GM21447 (cell line): ENCODE measurements around the gene FLRT1.

Experiments used
- ATAC-seq: cut with Tn5 transposase; IDR thresholded peaks from one replicate; pipeline ENCODE4 v1.9.1; 2021; ENCODE audit not compliant: unreplicated experiment

The FLRT1 gene

DNA sequence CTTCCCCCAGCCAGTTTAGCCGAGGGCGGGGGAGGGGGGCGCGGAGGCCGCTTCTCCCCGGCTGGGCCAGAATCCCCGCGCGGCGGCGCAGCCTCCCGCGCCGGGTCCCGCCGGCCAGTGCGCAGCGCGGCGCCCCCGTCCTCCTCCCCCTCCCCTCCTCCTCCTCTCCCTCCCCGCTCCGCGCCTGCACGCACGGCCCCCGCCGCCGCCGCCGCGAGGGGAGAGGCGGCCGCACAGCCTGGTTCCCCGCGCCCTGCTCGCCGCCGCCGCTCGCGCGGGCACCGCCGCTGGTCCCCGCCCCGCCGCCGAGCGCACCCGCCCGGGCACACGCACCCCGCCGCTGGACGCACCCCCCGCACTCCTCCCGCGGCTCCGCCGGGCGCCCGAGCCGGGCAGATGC, at the start of gene FLRT1:
TSS of gene FLRT1 (plus strand) at position 356 of the 400 bp plus-strand sequence. CDS start 80,337 bp downstream, outside the sequence.
- ATAC-seq = no peak

- ATAC-seq = peak; percentile 88
These were observed 49.4 kb upstream of the FLRT1 start, which contains the start of gene OTUB1 for GRCh38 chr11:63986156-63986931. OTUB1 (plus strand) TSS chr11:63986438; CDS start chr11:63986457, 19 bp downstream.

- no peak for ATAC-seq
These were observed 48.7 kb upstream of the FLRT1 start for GRCh38 chr11:63986932-63987513.

- no peak for ATAC-seq
These were observed 44.2 kb upstream of the FLRT1 start for GRCh38 chr11:63991558-63991957.

GRCh38 chr11:63993100-63993499, 42.6 kb upstream of the FLRT1 start:
- ATAC-seq = no peak

GRCh38 chr11:63993993-63994392, 41.7 kb upstream of the FLRT1 start:
- ATAC-seq = no peak

GRCh38 chr11:63996512-63996911, 39.2 kb upstream of the FLRT1 start:
- ATAC-seq = no peak

DNA sequence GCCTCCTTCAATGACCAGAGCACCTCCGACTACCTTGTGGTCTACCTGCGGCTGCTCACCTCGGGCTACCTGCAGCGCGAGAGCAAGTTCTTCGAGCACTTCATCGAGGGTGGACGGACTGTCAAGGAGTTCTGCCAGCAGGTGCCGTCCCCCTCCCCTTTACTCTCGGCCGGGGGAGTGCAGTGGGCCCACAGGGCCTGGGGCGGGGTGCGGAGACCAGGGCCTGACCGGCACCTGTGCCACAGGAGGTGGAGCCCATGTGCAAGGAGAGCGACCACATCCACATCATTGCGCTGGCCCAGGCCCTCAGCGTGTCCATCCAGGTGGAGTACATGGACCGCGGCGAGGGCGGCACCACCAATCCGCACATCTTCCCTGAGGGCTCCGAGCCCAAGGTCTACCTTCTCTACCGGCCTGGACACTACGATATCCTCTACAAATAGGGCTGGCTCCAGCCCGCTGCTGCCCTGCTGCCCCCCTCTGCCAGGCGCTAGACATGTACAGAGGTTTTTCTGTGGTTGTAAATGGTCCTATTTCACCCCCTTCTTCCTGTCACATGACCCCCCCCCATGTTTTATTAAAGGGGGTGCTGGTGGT, 38.5 kb upstream of the FLRT1 start:
- ATAC-seq = no peak

GRCh38 chr11:63997801-63998337, 37.9 kb upstream of the FLRT1 start:
- ATAC-seq = no peak

GRCh38 chr11:63998558-63999348, 37.0 kb upstream of the FLRT1 start:
- ATAC-seq = no peak

DNA sequence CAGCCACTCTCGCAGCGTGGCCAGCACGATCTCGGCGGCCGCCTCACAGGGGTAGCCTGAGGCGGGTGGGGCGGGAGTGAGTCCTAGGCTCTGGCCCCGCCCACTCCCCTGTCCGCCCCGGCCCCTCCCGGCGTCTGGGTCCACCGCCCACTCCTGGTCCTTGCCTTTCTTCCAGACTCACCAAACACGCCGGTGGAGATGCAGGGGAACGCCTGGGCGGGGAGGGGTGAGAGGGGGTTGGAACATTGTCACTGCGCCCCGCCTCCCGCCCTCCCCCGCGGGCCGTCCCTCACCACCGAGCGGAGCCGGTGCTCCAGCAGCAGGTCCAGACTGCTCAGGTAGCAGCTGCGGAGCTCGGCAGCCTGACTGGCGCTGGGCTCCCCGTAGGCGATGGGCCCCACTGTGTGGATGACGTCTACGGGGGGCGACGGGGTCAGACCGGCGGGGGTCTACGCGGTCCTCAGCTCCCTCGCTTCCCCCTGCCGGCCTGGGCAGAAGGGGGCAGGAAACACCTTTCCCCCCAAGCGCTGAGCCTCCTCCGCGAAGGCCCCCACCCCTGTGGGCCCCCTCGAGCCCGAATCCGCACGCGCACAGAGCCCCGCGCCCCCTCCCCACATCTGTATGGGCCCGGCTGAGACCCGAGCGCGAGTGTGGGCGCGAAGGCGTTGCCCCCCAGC, 36.2 kb upstream of the FLRT1 start:
- no peak for ATAC-seq

GRCh38 chr11:64000026-64000739, 35.5 kb upstream of the FLRT1 start:
- ATAC-seq = peak; percentile 59

DNA sequence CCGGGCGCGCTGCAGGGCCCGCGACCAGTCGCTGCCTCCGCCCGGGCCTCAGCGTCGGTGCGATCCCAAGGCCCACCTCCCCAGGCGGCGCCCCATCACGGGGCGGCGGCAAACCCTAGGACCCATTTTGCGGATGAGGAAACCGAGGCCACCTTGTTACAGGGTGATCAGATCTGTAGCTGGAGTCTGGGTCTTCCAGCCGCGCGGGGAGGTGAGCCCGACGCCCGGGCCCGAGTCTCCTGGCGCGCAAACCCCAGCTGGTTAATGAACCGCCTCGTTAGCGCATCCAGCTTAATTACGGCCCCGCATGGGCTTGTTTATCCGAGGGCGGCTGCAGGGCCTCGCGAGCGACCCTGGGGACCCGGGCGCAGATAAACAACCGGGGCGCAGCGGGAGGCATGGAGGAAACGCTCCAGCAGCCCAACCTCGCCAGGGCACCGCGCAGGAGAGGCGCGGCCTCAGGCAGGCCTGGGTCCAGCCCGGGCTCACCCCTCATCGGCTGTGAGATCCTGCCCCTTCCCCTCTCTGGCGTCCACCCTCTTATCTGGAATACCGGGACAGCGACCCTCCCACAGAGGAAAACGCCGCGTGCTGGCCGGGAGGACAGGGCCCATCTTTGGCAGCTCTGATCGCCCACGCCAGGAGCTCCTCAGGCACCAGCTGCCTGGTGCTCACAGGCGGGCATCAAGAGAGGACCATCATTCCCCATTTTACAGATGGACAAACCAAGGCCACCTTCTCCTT, 34.8 kb upstream of the FLRT1 start:
- ATAC-seq = peak; percentile 8

- ATAC-seq = no peak
These were observed 34.0 kb upstream of the FLRT1 start for GRCh38 chr11:64001484-64002420.

GRCh38 chr11:64003807-64004589, 31.7 kb upstream of the FLRT1 start:
- no peak for ATAC-seq

DNA sequence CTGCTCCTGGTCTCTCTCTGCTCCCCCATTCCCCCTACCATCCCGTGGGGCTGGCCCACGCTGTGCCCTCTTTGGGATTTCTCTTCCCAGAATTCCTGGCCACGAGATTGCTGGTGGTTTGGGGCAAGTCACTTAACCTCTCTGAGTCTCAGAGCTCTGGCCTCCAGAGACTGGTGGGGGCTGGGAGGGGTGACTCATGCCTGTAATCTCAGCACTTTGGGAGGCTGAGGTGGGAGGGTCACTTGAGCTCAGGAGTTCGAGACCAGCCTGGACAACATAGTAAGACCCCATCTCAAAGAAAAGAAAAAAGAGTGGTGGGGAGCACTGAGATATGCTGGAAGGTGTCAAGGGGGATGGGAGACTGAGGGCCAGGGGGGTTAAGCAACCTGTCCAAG, 31.1 kb upstream of the FLRT1 start:
- no peak for ATAC-seq

DNA sequence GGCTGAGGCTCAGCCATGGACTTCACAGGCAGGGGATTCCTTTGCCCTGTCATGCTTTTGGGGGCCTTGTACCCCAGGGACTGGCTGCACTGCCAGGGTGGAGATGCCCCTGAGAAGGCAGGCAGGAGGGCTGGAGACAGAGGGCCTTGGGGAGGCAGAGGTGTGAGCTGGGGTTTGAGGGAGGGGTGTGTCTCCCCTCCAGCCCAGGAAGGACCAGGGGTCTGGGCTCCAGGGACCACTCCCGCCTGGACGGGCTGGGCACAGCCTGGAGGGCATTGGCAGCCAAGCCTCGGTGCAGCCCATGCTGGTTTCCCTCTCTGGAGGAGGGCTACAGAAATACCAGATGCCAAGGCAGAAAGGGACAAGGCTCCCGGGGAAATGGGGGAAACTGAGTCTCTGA, 30.0 kb upstream of the FLRT1 start:
- ATAC-seq = no peak
